ENCODE measurements around the gene PBRM1. TPM values are rescaled to one million over a fixed set of nuclear protein-coding genes. Genes with fewer than 3 reads are reported as not detected.

Gene PBRM1
- polyA plus RNA-seq (2012; ENCODE audit: insufficient read length, low read depth): 20.7 TPM

DNA sequence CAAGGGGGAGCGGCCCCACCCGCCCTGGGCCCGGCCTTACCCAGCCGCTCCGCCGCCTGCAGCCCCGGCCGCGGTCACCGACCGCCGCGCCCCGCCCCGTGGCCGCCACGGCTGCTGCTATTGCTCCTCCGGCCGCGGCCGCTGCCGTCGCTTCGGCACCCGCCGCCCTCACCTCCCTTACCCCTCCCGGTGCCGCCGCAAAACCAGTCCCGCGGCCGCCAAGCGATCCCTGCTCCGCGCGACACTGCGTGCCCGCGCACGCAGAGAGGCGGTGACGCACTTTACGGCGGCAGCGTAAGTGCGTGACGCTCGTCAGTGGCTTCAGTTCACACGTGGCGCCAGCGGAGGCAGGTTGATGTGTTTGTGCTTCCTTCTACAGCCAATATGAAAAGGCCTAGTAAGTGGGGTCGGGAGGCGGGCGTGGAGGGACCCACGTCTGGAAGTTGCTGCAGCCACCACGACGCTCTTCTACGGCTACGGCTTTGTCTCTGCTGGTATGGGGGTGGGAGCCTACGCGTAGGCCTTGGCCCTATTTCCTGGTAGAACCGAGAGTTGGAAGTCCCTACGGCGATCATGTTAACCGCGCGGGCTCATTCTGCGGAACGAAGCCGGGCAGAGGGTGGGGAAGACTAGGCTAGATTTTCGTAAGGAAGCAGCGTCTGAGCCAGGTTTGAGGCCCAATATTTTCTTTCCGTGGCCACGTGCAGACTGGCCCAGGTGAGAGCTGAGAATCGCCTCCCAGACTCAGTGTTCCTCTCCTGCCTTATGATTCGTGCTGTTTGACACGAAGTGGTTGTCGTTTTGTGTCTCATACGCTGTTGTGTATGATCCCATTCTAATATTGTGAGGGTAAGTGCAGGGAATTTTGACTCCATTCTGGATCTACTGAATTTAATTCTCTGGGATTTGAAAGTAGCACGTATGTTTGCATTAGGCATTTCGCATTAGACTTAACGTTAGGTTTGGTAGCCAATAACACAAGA is at the start of gene PBRM1, which contains the start of gene GNL3:
Gene PBRM1, minus strand, starts transcription at position 205 of the 983 bp plus-strand sequence.
Gene GNL3, plus strand, starts transcription at position 324 of the 983 bp plus-strand sequence. Its CDS starts 61 bp downstream, at position 385.
- TF ChIP-seq POLR2AphosphoS5 (IDR thresholded peaks at IDR 0.05; ENCODE audit: low read depth, low read length): peak; percentile 89
- TF ChIP-seq SIN3A (IDR thresholded peaks at IDR 0.05; ENCODE audit: borderline replicate concordance, insufficient read depth, low read length): peak; percentile 64; the same call in 1 of the 2 replicates
- TF ChIP-seq FOXP2 (optimal IDR thresholded peaks at IDR 0.05; ENCODE audit: borderline replicate concordance, extremely low read depth, extremely low read length, insufficient read depth): peak; percentile 94
- peak; percentile 23 to 49; a peak in 2 of 4 replicates for TF ChIP-seq REST (IDR thresholded peaks at IDR 0.05; ENCODE audit: insufficient read depth in 1 of 2, low read depth in 2 of 2, low read length in 2 of 2)
- TF ChIP-seq TAF1 (IDR thresholded peaks at IDR 0.05; ENCODE audit: borderline replicate concordance, insufficient read depth, low read length): peak; percentile 95

DNA sequence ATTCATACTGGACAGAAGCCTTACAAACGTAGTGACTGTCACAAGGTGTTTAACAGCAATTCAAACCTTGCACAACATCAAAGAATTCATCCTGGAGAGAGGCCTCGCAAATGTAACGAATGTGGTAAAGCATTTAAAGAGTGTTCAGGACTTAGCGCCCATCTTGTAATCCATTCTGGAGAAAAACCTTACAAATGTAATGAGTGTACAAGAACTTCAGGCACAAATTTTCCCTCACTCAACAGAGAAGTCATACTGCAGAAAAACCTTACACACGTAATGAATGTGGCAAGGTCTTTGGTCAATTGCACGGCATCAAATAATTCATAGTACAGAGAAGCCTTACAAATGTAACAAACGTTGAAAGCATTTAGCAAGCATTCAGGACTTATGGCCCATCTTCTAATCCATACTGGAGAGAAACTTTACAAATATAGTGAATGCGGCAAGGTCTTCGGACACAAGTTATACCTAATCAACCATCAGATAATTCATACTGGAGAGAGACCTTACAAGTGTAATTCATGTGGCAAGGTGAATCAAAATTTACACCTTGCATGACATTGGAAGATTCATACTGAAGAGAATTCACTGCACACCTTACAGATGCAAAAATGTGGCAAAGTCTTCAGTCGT is 47.7 kb upstream of the PBRM1 start:
- TF ChIP-seq TAF1 (IDR thresholded peaks at IDR 0.05; ENCODE audit: borderline replicate concordance, insufficient read depth, low read length) (no peak), FOXP2 (optimal IDR thresholded peaks at IDR 0.05; ENCODE audit: borderline replicate concordance, extremely low read depth, extremely low read length, insufficient read depth) (no peak), REST (IDR thresholded peaks at IDR 0.05; ENCODE audit: insufficient read depth in 1 of 2, low read depth in 2 of 2, low read length in 2 of 2) (no peak), SIN3A (IDR thresholded peaks at IDR 0.05; ENCODE audit: borderline replicate concordance, insufficient read depth, low read length) (no peak), POLR2AphosphoS5 (IDR thresholded peaks at IDR 0.05; ENCODE audit: low read depth, low read length) (no peak)

GRCh38 chr3:52731590-52731989 is 45.9 kb upstream of the PBRM1 start:
- TF ChIP-seq POLR2AphosphoS5 (IDR thresholded peaks at IDR 0.05; ENCODE audit: low read depth, low read length): no peak
- no peak for TF ChIP-seq FOXP2 (optimal IDR thresholded peaks at IDR 0.05; ENCODE audit: borderline replicate concordance, extremely low read depth, extremely low read length, insufficient read depth)

GRCh38 chr3:52730681-52731080 is 45.0 kb upstream of the PBRM1 start:
- TF ChIP-seq POLR2AphosphoS5 (IDR thresholded peaks at IDR 0.05; ENCODE audit: low read depth, low read length) (no peak), TAF1 (IDR thresholded peaks at IDR 0.05; ENCODE audit: borderline replicate concordance, insufficient read depth, low read length) (no peak), REST (IDR thresholded peaks at IDR 0.05; ENCODE audit: insufficient read depth in 1 of 2, low read depth in 2 of 2, low read length in 2 of 2) (no peak), SIN3A (IDR thresholded peaks at IDR 0.05; ENCODE audit: borderline replicate concordance, insufficient read depth, low read length) (no peak), FOXP2 (optimal IDR thresholded peaks at IDR 0.05; ENCODE audit: borderline replicate concordance, extremely low read depth, extremely low read length, insufficient read depth) (no peak)

DNA sequence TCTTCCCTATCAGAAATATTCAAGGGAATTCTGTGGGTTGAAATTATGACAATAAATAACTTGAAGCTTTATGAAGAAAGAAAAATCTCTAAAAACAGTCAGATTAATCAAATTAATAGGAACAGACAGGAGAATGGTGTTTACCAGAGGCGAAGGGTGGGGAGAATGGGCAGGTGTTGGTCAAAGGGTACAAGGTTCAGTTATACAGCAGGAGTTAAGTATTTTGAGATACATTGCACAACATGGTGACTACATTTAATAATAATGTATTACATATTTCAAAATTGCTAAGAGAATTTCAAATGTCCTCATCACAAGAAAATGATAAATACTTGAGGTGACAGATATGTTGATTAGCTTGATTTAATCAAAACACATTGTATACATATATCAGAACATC is 38.8 kb upstream of the PBRM1 start:
- no peak for TF ChIP-seq SIN3A (IDR thresholded peaks at IDR 0.05; ENCODE audit: borderline replicate concordance, insufficient read depth, low read length)
- TF ChIP-seq POLR2AphosphoS5 (IDR thresholded peaks at IDR 0.05; ENCODE audit: low read depth, low read length): no peak
- TF ChIP-seq REST (IDR thresholded peaks at IDR 0.05; ENCODE audit: insufficient read depth in 1 of 2, low read depth in 2 of 2, low read length in 2 of 2): no peak
